GM21381 (cell line): ENCODE data around the gene TEX19.
"Not testable (repeated sequence)": the region's sequence is repeated elsewhere in the genome, so short reads cannot be mapped to it uniquely, and the experiment has no call there.

ENCODE experiments used
- ATAC-seq: cut with Tn5 transposase; IDR thresholded peaks from one replicate; pipeline ENCODE4 v1.9.1; 2021; ENCODE audit warnings: mild to moderate bottlenecking, moderate library complexity; ENCODE audit not compliant: unreplicated experiment

Gene TEX19

GRCh38 chr17:82373731-82374625 lies 14.9 kb downstream of the TEX19 start:
- no peak for ATAC-seq

GRCh38 chr17:82374626-82375331 lies 15.7 kb downstream of the TEX19 start:
- no peak for ATAC-seq

DNA sequence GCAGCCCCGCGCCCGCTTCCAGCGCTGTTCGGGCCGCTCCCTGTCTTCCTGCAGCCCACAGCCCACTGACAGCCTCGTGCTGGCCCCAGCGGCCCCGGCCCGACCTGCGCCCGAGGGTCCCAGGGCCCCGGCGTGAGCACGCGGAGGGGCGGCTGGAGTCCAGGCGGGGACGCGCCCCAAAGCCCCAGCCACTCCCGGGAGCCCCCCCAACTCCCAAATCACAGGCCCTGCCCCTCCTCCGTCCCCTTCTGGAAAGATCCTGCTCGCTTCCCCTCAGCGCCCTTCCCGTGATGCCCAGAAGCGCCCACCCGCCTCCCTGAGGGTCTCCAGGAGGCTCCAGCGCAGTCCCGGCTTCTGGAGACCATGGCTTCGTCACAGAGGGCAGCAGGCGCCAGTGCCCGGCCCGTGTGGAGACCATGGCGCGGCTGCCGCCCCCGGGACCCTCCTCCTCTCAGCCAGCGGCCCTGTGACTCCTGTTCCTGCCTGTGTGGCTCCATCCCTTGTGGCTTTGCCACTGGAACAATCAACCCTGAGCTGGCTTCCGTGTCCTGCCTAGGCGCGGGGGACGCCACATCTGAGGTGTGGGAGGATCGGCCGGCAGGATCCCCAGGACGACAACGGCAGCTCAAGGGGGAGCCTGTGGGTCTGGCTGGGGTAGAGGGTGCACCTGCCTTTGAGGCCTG lies 16.5 kb downstream of the TEX19 start:
- ATAC-seq = no peak

DNA sequence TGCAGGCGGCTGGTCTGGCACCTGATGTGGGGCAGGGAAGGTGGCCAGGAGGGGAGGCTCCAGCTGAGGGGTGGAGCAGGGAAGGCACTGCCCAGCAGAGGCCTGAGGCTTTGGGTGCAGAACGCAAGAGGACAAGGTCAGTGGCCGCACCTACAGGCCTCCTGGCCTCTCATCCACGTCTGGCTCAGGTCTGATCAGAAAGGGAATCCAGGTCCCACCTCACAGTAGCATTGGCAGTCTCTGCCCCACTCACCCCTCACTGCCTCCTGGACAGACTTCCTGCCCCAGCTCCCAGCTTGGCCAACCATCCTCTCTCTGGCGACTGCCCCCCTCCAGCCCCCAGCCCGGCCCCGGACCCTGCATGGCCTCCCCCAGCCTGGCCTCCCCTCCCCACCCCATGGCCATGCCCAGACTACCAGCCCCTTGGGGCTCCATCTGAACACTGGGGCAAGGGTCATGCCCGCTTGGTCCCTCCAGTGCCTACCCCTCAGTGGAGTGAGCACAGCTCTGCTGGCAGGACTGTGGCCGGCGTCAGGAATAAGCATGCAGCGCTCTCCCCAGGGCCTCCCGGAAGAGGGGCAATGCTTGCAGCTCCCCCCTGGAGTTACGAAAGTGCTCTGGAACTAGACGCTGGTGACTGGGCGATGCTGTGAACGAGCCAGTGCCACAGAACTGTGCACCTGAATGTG lies 17.1 kb downstream of the TEX19 start:
- no peak for ATAC-seq

GRCh38 chr17:82377294-82377693 lies 18.2 kb downstream of the TEX19 start:
- not testable (repeated sequence) for ATAC-seq

DNA sequence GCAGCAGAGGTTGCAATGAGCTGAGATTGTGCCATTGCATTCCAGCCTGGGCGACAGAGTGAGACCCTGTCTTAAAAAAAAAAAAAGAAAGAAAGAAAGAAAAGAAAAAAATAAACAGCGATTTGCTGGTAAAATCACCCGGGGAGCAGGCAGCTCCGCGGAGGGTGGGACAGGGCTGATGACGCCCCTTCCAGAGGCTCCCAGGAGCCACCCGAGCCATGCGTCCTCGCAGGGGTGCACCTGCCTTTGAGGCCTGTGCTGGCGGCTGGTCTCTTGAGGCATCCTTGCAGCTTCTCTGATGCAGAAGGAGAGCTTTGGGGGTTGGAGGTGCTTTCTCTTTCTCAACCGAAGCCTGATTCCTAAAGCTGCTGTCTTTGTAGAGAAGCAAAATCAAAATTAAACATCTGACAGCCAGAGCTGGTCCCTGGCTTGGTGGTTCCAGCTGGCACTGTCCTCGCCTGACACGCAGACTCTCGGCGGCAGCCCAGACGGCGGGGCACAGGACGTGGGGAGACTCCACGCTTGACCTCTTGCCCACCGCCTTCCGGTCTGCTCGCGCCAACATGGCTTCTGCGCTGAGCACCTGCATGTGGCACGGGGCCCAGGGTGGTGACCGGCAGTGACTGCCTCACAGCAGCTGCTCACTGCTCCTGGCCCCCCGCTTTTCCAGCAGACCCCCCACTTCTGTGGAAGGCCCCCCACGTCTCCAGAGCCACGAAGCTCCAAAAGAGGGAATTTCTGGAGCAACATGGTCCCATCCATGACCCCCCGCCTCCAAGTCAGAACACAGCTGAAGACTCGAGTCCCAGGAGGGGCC lies 19.1 kb downstream of the TEX19 start:
- ATAC-seq = no peak

GRCh38 chr17:82378741-82379021 lies 19.6 kb downstream of the TEX19 start:
- no peak for ATAC-seq

DNA sequence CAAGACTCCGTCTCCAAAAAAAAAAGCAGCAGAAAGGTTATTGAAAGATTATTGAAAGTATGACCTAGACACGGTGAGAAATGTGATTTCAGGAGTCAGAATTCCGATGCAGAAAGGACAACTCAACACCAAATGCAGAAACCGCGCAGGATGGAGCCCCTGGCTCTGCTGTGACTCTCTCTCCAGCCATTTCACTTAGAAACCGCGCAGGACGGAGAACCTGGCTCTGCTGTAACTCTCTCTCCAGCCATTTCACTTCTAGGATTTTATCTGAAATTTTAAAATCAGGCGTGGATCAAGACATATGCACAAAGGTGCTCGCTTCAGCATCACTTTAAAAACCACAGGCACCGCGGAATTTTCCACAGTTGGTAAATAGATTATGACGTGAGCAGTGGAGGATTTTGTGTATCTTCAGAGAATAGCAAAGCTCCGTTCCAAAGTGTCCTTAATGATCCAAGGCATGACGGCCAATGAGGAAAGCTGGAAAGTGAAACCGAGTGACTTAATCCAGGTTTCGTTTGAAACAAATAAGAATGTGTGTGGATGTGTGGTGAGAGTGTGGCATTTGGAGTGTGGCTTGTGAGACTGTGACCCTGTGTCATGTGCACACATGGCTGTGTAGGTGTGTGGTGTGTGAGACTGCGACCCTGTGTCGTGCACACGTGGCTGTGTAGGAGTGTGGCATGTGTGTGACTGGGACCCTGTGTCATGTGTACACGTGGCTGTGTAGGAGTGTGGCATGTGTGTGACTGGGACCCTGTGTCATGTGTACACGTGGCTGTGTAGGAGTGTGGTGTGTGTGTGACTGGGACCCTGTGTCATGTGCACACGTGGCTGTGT lies 22.0 kb downstream of the TEX19 start:
- no peak for ATAC-seq

- ATAC-seq = not testable (repeated sequence)
These were observed 22.6 kb downstream of the TEX19 start for GRCh38 chr17:82381703-82382009.

- not testable (repeated sequence) for ATAC-seq
These were observed 23.3 kb downstream of the TEX19 start for GRCh38 chr17:82382220-82382932.

- no peak for ATAC-seq
These were observed 23.8 kb downstream of the TEX19 start for GRCh38 chr17:82382933-82383255.

DNA sequence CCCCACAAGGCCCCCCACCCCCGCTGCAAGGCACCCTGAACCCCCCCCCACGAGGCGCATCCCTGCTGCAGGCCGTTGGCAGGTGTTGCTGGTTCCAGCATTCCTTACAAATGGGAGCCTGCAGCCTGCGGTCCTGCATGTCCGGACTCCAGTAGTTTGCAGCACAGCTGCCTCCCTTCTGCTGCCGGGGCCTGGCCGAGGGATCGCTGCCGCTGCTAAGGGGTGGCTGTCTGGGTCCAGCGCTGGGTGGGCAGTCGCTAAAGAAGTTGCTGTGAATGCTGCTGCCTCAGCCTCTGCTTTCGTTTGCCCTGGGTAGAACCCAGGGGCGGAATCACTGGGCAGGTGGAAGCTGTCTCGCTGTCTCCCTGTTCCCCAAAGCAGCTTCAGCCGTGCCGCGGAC lies 24.4 kb downstream of the TEX19 start:
- no peak for ATAC-seq

DNA sequence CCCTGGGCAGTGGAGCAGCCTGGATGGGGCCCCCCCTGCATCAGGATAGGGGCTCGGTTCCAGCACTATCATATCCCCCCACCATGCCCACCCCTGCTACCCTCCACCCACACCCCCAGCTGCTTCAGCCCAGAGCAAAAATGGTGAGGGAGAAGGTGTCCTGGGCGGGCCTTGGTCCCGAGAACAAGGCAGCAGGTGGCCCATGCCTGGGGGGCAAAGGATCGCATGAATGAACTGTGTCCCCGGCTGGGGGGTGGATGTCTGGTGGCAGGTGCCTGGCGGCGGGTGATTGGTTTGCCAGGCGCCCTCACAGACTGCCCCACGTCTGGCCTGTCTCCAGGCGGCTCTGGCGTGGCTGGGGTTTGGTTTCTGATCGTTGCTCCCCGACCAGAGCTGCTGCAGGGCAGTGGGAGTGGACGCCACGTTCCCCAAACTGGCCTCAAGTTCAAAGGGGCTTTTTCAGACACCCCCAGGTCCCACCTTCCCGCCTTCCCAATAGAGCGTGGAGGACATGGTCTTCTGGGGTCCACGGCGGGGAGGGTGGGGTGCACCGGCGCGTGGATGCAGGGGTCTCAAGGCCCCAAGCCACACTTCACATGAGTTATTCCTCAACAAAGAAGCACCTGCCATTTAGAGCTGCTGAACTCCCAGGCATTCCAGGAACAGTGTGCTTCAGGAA lies 25.1 kb downstream of the TEX19 start:
- ATAC-seq = no peak

GRCh38 chr17:82384730-82385481 lies 25.9 kb downstream of the TEX19 start:
- no peak for ATAC-seq

DNA sequence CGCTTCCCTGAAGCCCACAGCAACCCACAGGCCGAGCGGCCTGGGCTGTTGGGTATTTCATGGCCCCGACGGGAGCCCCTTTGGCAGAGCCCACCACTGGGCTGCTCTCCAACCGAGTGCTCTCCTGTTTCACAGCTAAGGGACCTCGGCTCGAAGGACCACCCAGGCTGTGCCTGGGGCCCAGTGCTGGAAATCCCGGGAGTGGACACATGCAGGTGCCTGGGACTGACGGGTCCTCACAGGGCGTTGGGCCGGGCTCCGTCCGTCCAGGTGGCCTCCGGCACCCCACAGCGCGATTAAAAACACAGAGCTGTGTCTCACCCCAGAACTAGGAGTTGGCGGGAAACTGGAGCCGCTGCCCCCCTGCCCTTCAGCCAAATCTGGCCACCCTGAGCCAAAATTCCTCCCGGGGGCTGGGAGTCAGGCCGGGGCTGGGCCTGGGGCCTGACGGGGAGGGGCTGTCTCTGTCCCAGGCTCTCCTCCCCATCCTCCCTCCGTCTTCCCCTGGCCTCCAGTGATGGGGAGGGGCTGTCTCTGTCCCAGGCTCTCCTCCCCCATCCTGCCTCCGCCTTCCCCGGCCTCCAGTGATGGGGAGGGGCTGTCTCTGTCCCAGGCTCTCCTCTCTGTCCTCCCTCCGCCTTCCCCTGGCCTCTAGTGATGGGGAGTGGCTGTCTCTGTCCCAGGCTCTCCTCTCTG lies 26.7 kb downstream of the TEX19 start:
- ATAC-seq = no peak

GRCh38 chr17:82386255-82386831 lies 27.3 kb downstream of the TEX19 start:
- no peak for ATAC-seq
